H9 (cell line): ENCODE measurements around the gene TBCC. TPM values are rescaled to one million over a fixed set of nuclear protein-coding genes. Genes with fewer than 3 reads are reported as not detected.

Experiments used
- DNase-seq: peaks from one replicate; pipeline ENCODE4 v3.0.0-alpha.2; 2017
- H2AFZ ChIP-seq: one replicate; pipeline ENCODE4 v1.6.1; 2013; ENCODE audit warnings: mild to moderate bottlenecking, low read length, control low read depth, moderate library complexity
- H2AK5ac ChIP-seq: 2 replicates; pipeline ENCODE4 v1.6.1; 2013; ENCODE audit warnings: low read length, control low read depth, mixed read lengths; ENCODE audit not compliant: insufficient read length
- H2BK120ac ChIP-seq: one replicate; pipeline ENCODE4 v1.6.1; 2013; ENCODE audit warnings: low read depth, mild to moderate bottlenecking, low read length, control low read depth, inconsistent platforms; ENCODE audit not compliant: poor library complexity, severe bottlenecking
- H2BK12ac ChIP-seq: 2 replicates; pipeline ENCODE4 v1.6.1; 2013; ENCODE audit warnings: low read length, control low read depth, mixed read lengths, low read depth; ENCODE audit not compliant: insufficient read length
- H2BK15ac ChIP-seq: 2 replicates; pipeline ENCODE4 v1.6.1; 2013; ENCODE audit warnings: low read depth, low read length, control low read depth
- H2BK20ac ChIP-seq: one replicate; pipeline ENCODE4 v1.6.1; 2013; ENCODE audit warnings: low read depth, mild to moderate bottlenecking, low read length, control low read depth, inconsistent platforms; ENCODE audit not compliant: poor library complexity, severe bottlenecking
- H2BK5ac ChIP-seq: 2 replicates; pipeline ENCODE4 v1.6.1; 2013; ENCODE audit warnings: low read length, control low read depth, mixed read lengths; ENCODE audit not compliant: insufficient read length
- H3K14ac ChIP-seq: 2 replicates; pipeline ENCODE4 v1.6.1; 2013; ENCODE audit warnings: low read length, control low read depth; ENCODE audit not compliant: insufficient read depth
- H3K18ac ChIP-seq: 2 replicates; pipeline ENCODE4 v1.6.1; 2013; ENCODE audit warnings: low read depth, mild to moderate bottlenecking, mixed read lengths, low read length, control low read depth; ENCODE audit not compliant: insufficient read length
- H3K23ac ChIP-seq: 2 replicates; pipeline ENCODE4 v1.6.1; 2013; ENCODE audit warnings: low read length, control low read depth, mixed read lengths, low read depth; ENCODE audit not compliant: insufficient read length
- H3K23me2 ChIP-seq: 2 replicates; pipeline ENCODE4 v1.6.1; 2013; ENCODE audit warnings: low read depth, mild to moderate bottlenecking, mixed read lengths, low read length, control low read depth; ENCODE audit not compliant: insufficient read length, poor library complexity, severe bottlenecking
- H3K27ac ChIP-seq: 2 replicates; pipeline ENCODE4 v1.5.1; 2013; ENCODE audit warnings: low read length, control low read depth, mixed read lengths, low read depth; ENCODE audit not compliant: insufficient read length
- H3K27me3 ChIP-seq: 2 replicates; pipeline ENCODE4 v1.6.1; 2013; ENCODE audit warnings: low read length, control low read depth, inconsistent platforms; ENCODE audit not compliant: insufficient read depth
- H3K4ac ChIP-seq: 2 replicates; pipeline ENCODE4 v1.6.1; 2013; ENCODE audit warnings: low read depth, mild to moderate bottlenecking, control low read depth, inconsistent platforms, low read length, moderate library complexity
- H3K4me1 ChIP-seq: 2 replicates; pipeline ENCODE4 v1.6.1; 2013; ENCODE audit warnings: low read length, control low read depth, inconsistent platforms; ENCODE audit not compliant: insufficient read depth
- H3K4me2 ChIP-seq: 2 replicates; pipeline ENCODE4 v1.6.1; 2013; ENCODE audit warnings: low read length, control low read depth, mixed read lengths; ENCODE audit not compliant: insufficient read length, insufficient read depth
- H3K56ac ChIP-seq: 2 replicates; pipeline ENCODE4 v1.6.1; 2013; ENCODE audit warnings: low read depth, mild to moderate bottlenecking, mixed read lengths, low read length, control low read depth; ENCODE audit not compliant: insufficient read length
- H3K79me1 ChIP-seq: 2 replicates; pipeline ENCODE4 v1.6.1; 2013; ENCODE audit warnings: low read depth, mild to moderate bottlenecking, moderate library complexity, low read length, control low read depth, inconsistent platforms; ENCODE audit not compliant: insufficient read depth, poor library complexity, severe bottlenecking
- H3K79me2 ChIP-seq: 2 replicates; pipeline ENCODE4 v1.6.1; 2013; ENCODE audit warnings: low read length, control low read depth, inconsistent platforms; ENCODE audit not compliant: insufficient read depth
- H3K9ac ChIP-seq: 2 replicates; pipeline ENCODE4 v1.6.1; 2013; ENCODE audit warnings: low read length, control low read depth, mixed read lengths; ENCODE audit not compliant: insufficient read length; ENCODE audit errors: extremely low read depth
- H3K9me3 ChIP-seq: one replicate; pipeline ENCODE4 v1.6.1; 2013; ENCODE audit warnings: low read depth, low read length, inconsistent platforms; ENCODE audit not compliant: control insufficient read depth
- H3T11ph ChIP-seq: one replicate; pipeline ENCODE4 v1.6.1; 2013; ENCODE audit warnings: mild to moderate bottlenecking, low read length, control low read depth, inconsistent platforms
- H4K20me1 ChIP-seq: one replicate; pipeline ENCODE4 v1.6.1; 2013; ENCODE audit not compliant: control insufficient read depth, insufficient read length, insufficient read depth
- H4K5ac ChIP-seq: 2 replicates; pipeline ENCODE4 v1.6.1; 2013; ENCODE audit warnings: low read depth, mild to moderate bottlenecking, mixed read lengths, low read length, control low read depth; ENCODE audit not compliant: insufficient read length
- H4K8ac ChIP-seq: replicated peaks from 2 replicates; pipeline ENCODE4 v1.6.1; 2013; ENCODE audit warnings: low read length, control low read depth, mixed read lengths, low read depth; ENCODE audit not compliant: insufficient read length
- H4K91ac ChIP-seq: 2 replicates; pipeline ENCODE4 v1.6.1; 2013; ENCODE audit warnings: low read depth, mild to moderate bottlenecking, moderate library complexity, mixed read lengths, low read length, control low read depth; ENCODE audit not compliant: insufficient read length
- H3K27ac Mint-ChIP-seq, 3 experiments: 2 replicates in 2 of 3; 3 replicates in 1 of 3; pipeline ENCODE4 v1.8.0; 2020 to 2021; ENCODE audit warnings: mixed read lengths in 3 of 3, mild to moderate bottlenecking in 1 of 3, moderate library complexity in 1 of 3
- H3K27me3 Mint-ChIP-seq: 2 replicates; pipeline ENCODE4 v1.8.0; 2021; ENCODE audit warnings: low read depth, mild to moderate bottlenecking, moderate library complexity, mixed read lengths
- H3K36me3 Mint-ChIP-seq, 3 experiments: 2 replicates in 2 of 3; 3 replicates in 1 of 3; pipeline ENCODE4 v1.8.0; 2020 to 2021; ENCODE audit warnings: low read depth in 3 of 3, mixed read lengths in 3 of 3; ENCODE audit not compliant: insufficient read depth in 1 of 3
- H3K4me1 Mint-ChIP-seq, 2 experiments: 2 replicates each; pipeline ENCODE4 v1.8.0; 2020; ENCODE audit warnings: mixed read lengths in 2 of 2
- H3K4me3 Mint-ChIP-seq, 2 experiments: 2 replicates in 1 of 2; 3 replicates in 1 of 2; pipeline ENCODE4 v1.8.0; 2020 to 2021; ENCODE audit warnings: mild to moderate bottlenecking in 2 of 2, mixed read lengths in 2 of 2, moderate library complexity in 1 of 2
- H3K9me3 Mint-ChIP-seq, 2 experiments: 2 replicates in 1 of 2; 3 replicates in 1 of 2; pipeline ENCODE4 v1.8.0; 2020; ENCODE audit warnings: mild to moderate bottlenecking in 2 of 2, mixed read lengths in 2 of 2, moderate library complexity in 1 of 2
- CTCF ChIP-seq: fragments of 200-600 bp; sonication (generic); conservative IDR thresholded peaks from 3 replicates; pipeline ENCODE4 v1.8.0; 2021; ENCODE audit warnings: antibody characterized with exemption, mild to moderate bottlenecking
- WGBS: extraction: QIAGEN DNeasy Blood & Tissue Kit; methylation state at CpG from one replicate; pipeline ENCODE4 v1.1.7; 2013; ENCODE audit warnings: missing lambda C conversion rate, low lambda C conversion rate, mixed read lengths; ENCODE audit not compliant: insufficient read length; ENCODE audit errors: extremely low coverage; 5-methylcytosine and 5-hydroxymethylcytosine counted together
- total RNA-seq: library from RNA; stranded (reverse); gene quantifications from 2 replicates; pipeline ENCODE4 v1.2.1, GENCODE V29; 2021

TBCC gene
- total RNA-seq, 1 experiment from 2014 or later, result 25.6 TPM

GRCh38 chr6:42774201-42774600 is 28.3 kb upstream of the TBCC start:
- H2BK15ac ChIP-seq, result no peak overlapping the region
- H4K5ac ChIP-seq, result no peak overlapping the region
- Mint-ChIP-seq H3K9me3 (no peaks in the 10 kb centered on the region), H3K27me3 (peaks cover 6% of the 10 kb centered on the region; the same call in 1 of the 2 replicates), H3K27ac (no peak overlapping the region), H3K4me1 (peaks cover 21 to 27% of the 10 kb centered on the region in 2 experiments), H3K36me3 (no peaks in the 10 kb centered on the region), H3K4me3 (no peak overlapping the region)
- no peak overlapping the region for H3K18ac ChIP-seq
- H4K8ac ChIP-seq, result no peak overlapping the region
- no peak overlapping the region for H3K56ac ChIP-seq
- no peak overlapping the region for H3T11ph ChIP-seq
- no peaks in the 10 kb centered on the region for H3K79me2 ChIP-seq
- H2AK5ac ChIP-seq, result no peak overlapping the region
- no peaks in the 10 kb centered on the region for H4K20me1 ChIP-seq
- no peak overlapping the region for H3K4me2 ChIP-seq
- H3K9me3 ChIP-seq, result no peaks in the 10 kb centered on the region
- no peak overlapping the region for H3K27ac ChIP-seq
- H3K27me3 ChIP-seq, result no peaks in the 10 kb centered on the region; the same call in 1 of the 2 replicates
- WGBS, result no CpG with 5 or more reads among the region's 4 CpGs
- H3K4me1 ChIP-seq, result peaks cover 4% of the 10 kb centered on the region; the same call in 1 of the 2 replicates
- H2BK120ac ChIP-seq, result no peak overlapping the region
- no peak overlapping the region for H3K23ac ChIP-seq
- no peak overlapping the region for H3K9ac ChIP-seq
- no peak for TF ChIP-seq CTCF
- no peak overlapping the region for H2BK12ac ChIP-seq
- no peaks in the 10 kb centered on the region for H3K79me1 ChIP-seq
- H3K4ac ChIP-seq, result no peak overlapping the region
- H2AFZ ChIP-seq, result no peak overlapping the region
- H3K14ac ChIP-seq, result no peak overlapping the region
- DNase-seq, result no peak
- H4K91ac ChIP-seq, result no peak overlapping the region
- H2BK5ac ChIP-seq, result no peak overlapping the region
- no peak overlapping the region for H2BK20ac ChIP-seq
- H3K23me2 ChIP-seq, result peaks cover 4% of the 10 kb centered on the region
